ENCODE data around the gene DARS1.
A peak's percentile ranks its signal among the peaks of the same experiment; 100 is the strongest.

Gene DARS1

DNA sequence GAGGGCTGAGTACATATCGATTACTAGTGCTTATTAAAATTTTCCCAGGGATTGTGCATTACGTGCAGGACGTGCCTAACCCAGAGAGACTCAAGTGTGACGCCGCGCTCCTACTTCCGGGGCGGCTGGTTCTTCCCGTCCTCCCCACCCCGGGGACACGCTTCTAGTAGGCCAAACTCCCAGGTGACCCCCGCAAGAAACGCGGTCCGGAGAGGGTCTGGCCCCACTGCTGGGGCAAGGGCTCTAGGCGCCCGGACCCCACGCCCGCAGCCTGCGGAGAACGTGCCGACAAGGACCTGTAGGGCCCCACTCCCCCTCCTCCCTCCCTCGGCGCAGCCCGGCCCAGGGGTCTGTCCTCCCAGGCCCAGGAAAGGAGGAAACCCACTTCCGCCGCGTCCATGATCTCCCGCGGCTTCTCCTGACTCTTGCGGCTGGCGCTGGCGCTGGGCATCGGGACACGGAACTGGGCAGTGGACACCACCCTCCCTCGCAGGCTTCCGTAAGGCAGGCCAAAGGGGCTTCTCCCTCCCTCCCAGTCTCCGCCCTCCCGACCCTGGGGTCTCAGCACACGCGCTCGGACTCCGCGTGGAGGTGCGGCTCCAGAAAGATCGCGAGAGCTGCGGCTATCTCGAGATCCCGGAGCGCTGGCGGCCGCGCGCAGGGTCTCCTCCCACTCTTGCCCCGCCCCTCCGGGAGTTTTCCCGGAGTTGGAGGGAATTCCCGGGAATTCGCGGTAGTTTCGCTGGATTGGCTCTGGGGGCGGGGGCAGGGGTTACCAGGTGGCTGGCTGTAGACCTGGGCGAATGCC, at the start of gene DARS1:
Gene DARS1, minus strand, starts transcription at position 609 of the 808 bp plus-strand sequence. Its CDS starts 158 bp downstream, at position 451.
- DNase-seq (ENCODE audit: low spot score) = peak; percentile 90

- DNase-seq (ENCODE audit: low spot score) = no peak
Measured at GRCh38 chr2:136034629-136035028, 49.2 kb upstream of the DARS1 start.

DNA sequence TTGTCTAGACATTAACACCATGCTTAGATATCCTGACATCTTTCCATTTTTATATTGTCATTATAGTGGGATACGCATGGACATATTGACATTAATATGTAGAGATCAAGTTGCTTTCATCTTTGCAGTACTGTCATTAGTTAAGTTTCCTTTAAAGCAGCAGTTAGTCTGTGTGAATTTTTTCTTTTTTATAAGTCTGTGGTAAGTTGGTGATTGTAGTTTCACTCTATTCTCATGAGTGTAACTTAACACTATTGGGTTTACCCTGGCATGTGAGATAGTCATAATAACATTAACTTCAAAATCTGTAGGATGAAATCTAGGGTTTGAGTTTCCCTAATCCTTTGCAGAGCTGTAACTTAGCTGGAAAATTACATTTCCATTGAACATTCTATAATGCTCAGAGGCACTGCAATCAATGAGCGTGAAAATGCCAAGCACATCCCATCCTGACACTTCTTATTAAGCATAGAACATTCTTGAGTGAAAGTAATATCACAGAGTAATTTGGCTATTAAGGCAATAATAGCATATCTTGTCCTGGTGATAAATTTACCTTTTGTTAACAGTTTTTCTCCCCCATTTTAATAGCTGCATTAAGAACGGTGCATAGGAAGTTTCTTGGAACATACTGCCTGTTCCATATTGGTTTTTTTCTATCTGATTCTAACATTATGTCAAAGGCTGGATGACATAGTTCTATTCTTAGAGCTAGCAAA, 47.5 kb upstream of the DARS1 start:
- DNase-seq (ENCODE audit: low spot score) = no peak

- no peak for DNase-seq (ENCODE audit: low spot score)
Measured at GRCh38 chr2:136032192-136032591, 46.8 kb upstream of the DARS1 start.

- no peak for DNase-seq (ENCODE audit: low spot score)
Measured at GRCh38 chr2:136031711-136032110, 46.3 kb upstream of the DARS1 start.

DNA sequence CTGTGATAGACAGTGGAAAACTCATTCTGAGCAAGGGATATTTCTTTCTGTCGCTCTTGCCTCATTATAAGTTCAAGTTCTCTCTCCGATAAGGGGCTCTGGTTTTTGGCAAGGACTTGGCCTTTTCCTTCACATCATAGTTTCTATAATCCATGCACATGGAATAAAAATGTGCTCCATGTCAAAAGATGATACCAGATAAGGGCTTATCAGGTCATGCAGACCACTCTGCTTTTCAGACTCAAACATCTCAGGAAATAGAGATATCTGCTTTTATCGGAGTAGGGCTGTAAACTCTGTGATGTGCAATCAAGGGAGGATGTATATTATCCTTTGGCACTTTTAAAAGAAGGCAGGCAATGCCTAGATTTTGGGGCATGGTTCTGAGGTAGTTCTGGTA, 45.0 kb upstream of the DARS1 start:
- DNase-seq (ENCODE audit: low spot score) = no peak

DNA sequence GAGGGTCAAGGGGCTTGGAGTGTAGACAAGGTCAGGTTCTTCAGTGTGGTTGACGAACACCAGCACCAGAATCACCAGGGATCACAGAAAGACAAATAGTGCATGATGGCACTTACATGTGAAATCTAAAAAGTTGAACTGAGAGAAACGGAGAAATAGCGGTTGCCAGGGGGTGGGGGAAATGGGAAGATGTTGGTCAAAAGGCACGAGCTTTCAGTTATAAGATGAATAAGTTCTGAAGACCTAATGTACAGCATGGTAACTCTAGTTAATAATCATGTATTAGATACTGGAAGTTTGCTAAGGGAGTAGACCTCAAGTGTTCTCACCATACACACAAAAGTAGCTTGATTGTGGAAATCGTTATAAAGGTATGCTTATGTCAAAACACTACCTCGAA, 43.7 kb upstream of the DARS1 start:
- no peak for DNase-seq (ENCODE audit: low spot score)

- DNase-seq (ENCODE audit: low spot score) = no peak
Measured at GRCh38 chr2:136028001-136028400, 42.6 kb upstream of the DARS1 start.

GRCh38 chr2:136027112-136027511, 41.7 kb upstream of the DARS1 start:
- no peak for DNase-seq (ENCODE audit: low spot score)

DNA sequence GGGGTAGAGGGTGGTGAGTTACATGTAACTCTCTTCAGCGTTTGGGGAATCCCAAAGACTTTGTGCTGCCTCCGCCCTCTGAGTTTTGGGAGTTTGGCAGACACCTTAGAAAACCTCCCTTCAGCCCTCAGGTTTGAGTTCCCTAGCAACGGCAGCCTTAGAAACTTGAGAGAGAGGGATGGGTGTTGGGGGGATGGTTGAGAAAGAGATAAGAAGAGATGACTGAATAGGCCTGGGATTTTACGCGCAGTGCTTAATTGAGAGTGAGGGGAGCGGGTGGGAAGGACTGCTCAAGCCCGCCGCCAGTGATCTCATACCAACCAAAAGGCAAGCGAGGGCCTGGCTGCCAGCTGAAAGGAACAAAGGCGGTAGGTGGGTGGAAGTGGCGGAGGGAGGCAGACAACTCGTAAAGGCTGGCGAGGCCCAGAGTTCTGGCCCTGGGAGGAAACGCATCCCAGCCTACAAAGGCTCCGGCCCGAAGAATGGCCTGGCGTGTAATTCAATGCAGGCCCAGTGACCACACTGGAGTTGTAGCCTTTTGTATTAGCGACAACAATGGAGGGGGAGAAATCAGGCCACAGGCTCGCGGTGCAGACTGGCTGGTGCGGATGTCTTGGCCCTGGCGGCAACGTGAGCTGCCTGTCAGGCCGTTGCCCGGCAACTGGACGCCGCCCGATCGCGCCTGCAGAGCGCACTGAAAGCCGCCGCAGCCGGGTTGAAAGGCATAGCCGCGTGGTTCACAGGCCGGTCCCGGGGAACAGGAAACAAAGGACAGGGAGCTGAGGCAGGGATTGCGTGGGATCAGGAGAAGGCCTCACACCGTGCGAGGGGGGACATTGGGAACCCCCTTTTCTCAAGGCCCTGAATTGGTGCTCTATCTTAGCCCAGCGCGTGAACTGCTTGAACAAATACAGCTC, 39.9 kb upstream of the DARS1 start:
- DNase-seq (ENCODE audit: low spot score) = peak; percentile 89

DNA sequence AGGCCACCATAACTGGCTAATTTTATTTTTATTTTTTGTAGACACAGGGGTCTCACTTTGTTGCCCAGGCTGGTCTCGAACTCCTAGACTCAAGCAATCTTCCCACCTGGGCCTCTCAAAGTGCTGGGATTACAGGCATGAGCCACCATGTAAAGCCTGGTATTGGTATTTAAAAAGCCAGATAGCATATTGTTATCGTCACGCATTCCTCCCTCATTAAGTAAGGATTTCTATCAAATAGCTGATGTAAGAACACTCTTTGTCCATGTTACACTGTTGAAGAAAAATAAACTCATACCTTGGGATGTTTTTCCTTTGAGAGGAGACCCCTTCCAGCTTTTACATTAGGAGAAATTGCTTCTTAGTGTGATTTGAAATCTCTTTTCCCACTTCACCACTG, 39.2 kb upstream of the DARS1 start:
- no peak for DNase-seq (ENCODE audit: low spot score)

GRCh38 chr2:136024185-136024584, 38.8 kb upstream of the DARS1 start:
- DNase-seq (ENCODE audit: low spot score) = no peak

DNA sequence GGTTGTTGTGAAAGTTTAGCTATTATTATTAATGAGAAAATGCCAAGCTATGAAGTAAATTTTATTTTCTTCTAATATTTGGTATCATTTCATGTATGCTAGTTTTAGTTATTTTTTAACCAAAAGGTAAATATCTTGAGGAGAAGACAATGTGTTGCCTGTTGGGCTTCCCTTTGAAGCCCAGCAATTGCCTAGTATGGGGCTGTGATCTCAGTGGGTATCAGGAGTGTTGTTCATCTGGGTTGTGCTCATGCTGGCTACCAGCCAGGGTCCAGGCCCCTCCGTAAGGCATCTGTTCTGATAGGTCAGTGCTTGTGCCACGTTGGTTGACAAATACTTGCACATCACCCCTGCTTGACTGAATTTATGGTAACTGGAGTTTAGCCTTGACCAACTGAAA, 38.0 kb upstream of the DARS1 start:
- DNase-seq (ENCODE audit: low spot score) = no peak

- no peak for DNase-seq (ENCODE audit: low spot score)
Measured at GRCh38 chr2:136022396-136023146, 37.1 kb upstream of the DARS1 start.

GRCh38 chr2:136021976-136022375, 36.5 kb upstream of the DARS1 start:
- DNase-seq (ENCODE audit: low spot score) = peak; percentile 56

GRCh38 chr2:136021406-136021805, 36.0 kb upstream of the DARS1 start:
- peak; percentile 63 for DNase-seq (ENCODE audit: low spot score)

GRCh38 chr2:136020831-136021230, 35.4 kb upstream of the DARS1 start:
- no peak for DNase-seq (ENCODE audit: low spot score)

- DNase-seq (ENCODE audit: low spot score) = no peak
Measured at GRCh38 chr2:136019825-136020224, 34.4 kb upstream of the DARS1 start.

GRCh38 chr2:136019306-136019705, 33.9 kb upstream of the DARS1 start:
- DNase-seq (ENCODE audit: low spot score) = no peak

GRCh38 chr2:136017786-136018185, 32.4 kb upstream of the DARS1 start:
- DNase-seq (ENCODE audit: low spot score) = no peak

DNA sequence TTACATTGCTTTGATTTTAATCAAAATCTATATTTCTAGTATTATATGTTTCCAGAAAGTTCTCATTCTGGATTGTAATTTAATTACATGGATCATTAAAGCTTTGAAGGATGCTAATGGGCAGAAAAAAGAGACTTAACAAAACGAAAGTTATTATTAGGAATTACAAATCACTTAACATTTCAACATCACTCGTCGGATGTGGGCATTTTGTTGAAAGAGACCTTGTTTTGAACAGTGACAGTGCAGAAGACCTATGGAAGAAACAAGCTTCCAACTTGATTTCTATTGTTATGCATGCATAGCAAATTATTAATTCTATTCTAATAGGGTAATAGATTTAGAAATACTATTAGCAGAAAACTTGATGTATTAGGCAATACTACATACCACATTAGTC, 31.4 kb upstream of the DARS1 start:
- no peak for DNase-seq (ENCODE audit: low spot score)

- no peak for DNase-seq (ENCODE audit: low spot score)
Measured at GRCh38 chr2:136016427-136016826, 31.0 kb upstream of the DARS1 start.
